Measurements from ENCODE around the gene CCDC3.

DNA sequence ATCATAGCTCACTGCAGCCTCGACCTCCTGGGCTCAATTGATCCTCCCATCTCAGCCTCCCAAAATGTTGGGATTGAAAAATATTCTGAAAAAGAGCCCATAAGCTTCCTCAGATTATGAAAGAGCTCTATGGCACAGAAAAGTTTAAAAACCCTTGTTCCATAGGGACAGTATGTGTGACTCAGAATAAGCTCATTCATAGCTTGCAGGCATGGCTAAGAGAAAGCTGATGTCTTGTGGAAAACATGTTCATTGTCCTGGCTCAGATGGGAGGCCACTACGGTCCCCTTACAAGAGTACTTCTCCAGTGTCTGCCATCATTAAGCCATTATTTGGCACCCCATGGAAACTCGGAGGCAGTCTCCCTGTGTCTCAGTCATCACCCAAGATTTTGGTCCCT lies 64.0 kb downstream of the CCDC3 start:
- no peak for TF ChIP-seq POLR2A (IDR thresholded peaks at IDR 0.05; ENCODE audit: low read depth, low read length)
- TF ChIP-seq, protein P1, sequence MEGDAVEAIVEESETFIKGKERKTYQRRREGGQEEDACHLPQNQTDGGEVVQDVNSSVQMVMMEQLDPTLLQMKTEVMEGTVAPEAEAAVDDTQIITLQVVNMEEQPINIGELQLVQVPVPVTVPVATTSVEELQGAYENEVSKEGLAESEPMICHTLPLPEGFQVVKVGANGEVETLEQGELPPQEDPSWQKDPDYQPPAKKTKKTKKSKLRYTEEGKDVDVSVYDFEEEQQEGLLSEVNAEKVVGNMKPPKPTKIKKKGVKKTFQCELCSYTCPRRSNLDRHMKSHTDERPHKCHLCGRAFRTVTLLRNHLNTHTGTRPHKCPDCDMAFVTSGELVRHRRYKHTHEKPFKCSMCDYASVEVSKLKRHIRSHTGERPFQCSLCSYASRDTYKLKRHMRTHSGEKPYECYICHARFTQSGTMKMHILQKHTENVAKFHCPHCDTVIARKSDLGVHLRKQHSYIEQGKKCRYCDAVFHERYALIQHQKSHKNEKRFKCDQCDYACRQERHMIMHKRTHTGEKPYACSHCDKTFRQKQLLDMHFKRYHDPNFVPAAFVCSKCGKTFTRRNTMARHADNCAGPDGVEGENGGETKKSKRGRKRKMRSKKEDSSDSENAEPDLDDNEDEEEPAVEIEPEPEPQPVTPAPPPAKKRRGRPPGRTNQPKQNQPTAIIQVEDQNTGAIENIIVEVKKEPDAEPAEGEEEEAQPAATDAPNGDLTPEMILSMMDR (conservative IDR thresholded peaks at IDR 0.05; ENCODE audit: low read depth, low read length), result no peak
- TF ChIP-seq RFX5 (IDR thresholded peaks at IDR 0.05; ENCODE audit: low read depth, low read length), result no peak
- no peak for TF ChIP-seq CEBPB (IDR thresholded peaks at IDR 0.05; ENCODE audit: low read depth, low read length)
- TF ChIP-seq RAD21 (IDR thresholded peaks at IDR 0.05; ENCODE audit: low read length), result no peak
- TF ChIP-seq, protein P2, sequence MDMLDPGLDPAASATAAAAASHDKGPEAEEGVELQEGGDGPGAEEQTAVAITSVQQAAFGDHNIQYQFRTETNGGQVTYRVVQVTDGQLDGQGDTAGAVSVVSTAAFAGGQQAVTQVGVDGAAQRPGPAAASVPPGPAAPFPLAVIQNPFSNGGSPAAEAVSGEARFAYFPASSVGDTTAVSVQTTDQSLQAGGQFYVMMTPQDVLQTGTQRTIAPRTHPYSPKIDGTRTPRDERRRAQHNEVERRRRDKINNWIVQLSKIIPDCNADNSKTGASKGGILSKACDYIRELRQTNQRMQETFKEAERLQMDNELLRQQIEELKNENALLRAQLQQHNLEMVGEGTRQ (IDR thresholded peaks at IDR 0.05; ENCODE audit: low read depth, low read length), result no peak
- no peak for TF ChIP-seq RCOR1 (IDR thresholded peaks at IDR 0.05; ENCODE audit: insufficient replicate concordance, low read length)
- TF ChIP-seq CHD1 (IDR thresholded peaks at IDR 0.05; ENCODE audit: low read depth, low read length), result no peak
- no peak for TF ChIP-seq FOS (IDR thresholded peaks at IDR 0.05; ENCODE audit: low read depth, low read length)
- no peak for TF ChIP-seq MAZ (IDR thresholded peaks at IDR 0.05; ENCODE audit: borderline replicate concordance, low read depth, low read length)
- no peak for TF ChIP-seq SMC3 (IDR thresholded peaks at IDR 0.05; ENCODE audit: low read depth, low read length)
- TF ChIP-seq, protein P3, sequence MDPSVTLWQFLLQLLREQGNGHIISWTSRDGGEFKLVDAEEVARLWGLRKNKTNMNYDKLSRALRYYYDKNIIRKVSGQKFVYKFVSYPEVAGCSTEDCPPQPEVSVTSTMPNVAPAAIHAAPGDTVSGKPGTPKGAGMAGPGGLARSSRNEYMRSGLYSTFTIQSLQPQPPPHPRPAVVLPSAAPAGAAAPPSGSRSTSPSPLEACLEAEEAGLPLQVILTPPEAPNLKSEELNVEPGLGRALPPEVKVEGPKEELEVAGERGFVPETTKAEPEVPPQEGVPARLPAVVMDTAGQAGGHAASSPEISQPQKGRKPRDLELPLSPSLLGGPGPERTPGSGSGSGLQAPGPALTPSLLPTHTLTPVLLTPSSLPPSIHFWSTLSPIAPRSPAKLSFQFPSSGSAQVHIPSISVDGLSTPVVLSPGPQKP (IDR thresholded peaks at IDR 0.05; ENCODE audit: borderline replicate concordance, low read depth, low read length), result no peak
